Upper lobe of left lung (tissue), 4 donors: ENCODE measurements around the gene CCDC167.

ENCODE experiments used
- EP300 ChIP-seq, 4 donors: sonication (generic); formaldehyde crosslinking; IDR thresholded peaks; one replicate each; pipeline ENCODE4 v1.5.1; 2017; ENCODE audit warnings: antibody characterized with exemption in 4 of 4, control low read depth in 2 of 4
- POLR2A ChIP-seq, 4 donors: fragments of 450-650 bp; IDR thresholded peaks; one replicate each; pipeline ENCODE4 v1.5.1; 2016 to 2017; ENCODE audit warnings: antibody characterized with exemption in 4 of 4, mild to moderate bottlenecking in 2 of 4
- POLR2AphosphoS5 ChIP-seq, 2 donors: sonication (generic); formaldehyde crosslinking; IDR thresholded peaks; one replicate each; pipeline ENCODE4 v1.5.1; 2017; ENCODE audit warnings: antibody characterized with exemption in 2 of 2
- TF ChIP-seq, protein P1 (sequence below), 6 experiments: fragments of 450-650 bp in 4 of 6; fragments of 200-600 bp in 2 of 6; sonication (generic) in 2 of 6; IDR thresholded peaks; one replicate each; pipeline ENCODE4 v1.5.1; 2016 to 2019; ENCODE audit warnings: antibody characterized with exemption in 6 of 6

GRCh38 chr6:37512400-37513011 is 12.8 kb upstream of the CCDC167 start:
- TF ChIP-seq EP300 (IDR thresholded peaks at IDR 0.05), result no peak
- no peak for TF ChIP-seq POLR2AphosphoS5 (IDR thresholded peaks at IDR 0.05)
- TF ChIP-seq, protein P1, sequence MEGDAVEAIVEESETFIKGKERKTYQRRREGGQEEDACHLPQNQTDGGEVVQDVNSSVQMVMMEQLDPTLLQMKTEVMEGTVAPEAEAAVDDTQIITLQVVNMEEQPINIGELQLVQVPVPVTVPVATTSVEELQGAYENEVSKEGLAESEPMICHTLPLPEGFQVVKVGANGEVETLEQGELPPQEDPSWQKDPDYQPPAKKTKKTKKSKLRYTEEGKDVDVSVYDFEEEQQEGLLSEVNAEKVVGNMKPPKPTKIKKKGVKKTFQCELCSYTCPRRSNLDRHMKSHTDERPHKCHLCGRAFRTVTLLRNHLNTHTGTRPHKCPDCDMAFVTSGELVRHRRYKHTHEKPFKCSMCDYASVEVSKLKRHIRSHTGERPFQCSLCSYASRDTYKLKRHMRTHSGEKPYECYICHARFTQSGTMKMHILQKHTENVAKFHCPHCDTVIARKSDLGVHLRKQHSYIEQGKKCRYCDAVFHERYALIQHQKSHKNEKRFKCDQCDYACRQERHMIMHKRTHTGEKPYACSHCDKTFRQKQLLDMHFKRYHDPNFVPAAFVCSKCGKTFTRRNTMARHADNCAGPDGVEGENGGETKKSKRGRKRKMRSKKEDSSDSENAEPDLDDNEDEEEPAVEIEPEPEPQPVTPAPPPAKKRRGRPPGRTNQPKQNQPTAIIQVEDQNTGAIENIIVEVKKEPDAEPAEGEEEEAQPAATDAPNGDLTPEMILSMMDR (IDR thresholded peaks at IDR 0.05), result no peak
- no peak for TF ChIP-seq POLR2A (IDR thresholded peaks at IDR 0.05)
